ENCODE results near the gene GPR31.

Gene GPR31

DNA sequence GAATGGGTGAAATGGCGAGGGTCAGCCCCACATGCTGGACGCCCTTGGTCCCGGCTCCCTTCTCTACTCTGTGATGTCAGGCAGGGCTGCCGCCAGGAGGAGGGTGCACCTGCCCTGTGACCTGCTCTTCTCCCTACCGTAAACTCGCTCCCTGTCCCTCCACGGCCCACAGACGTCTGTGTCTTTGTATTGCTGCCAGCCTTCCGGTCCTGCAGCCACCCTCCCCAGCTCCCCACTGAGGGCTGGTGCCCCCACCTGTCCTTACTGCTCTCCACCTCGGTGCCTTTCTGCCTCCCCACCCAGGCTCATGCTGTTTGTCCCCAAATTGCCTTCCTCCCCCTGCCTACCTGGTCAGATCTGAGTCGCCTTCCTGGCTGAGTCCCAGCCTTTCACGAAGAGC lies 38.9 kb downstream of the GPR31 start:
- no peak for DNase-seq (ENCODE audit: low spot score)

DNA sequence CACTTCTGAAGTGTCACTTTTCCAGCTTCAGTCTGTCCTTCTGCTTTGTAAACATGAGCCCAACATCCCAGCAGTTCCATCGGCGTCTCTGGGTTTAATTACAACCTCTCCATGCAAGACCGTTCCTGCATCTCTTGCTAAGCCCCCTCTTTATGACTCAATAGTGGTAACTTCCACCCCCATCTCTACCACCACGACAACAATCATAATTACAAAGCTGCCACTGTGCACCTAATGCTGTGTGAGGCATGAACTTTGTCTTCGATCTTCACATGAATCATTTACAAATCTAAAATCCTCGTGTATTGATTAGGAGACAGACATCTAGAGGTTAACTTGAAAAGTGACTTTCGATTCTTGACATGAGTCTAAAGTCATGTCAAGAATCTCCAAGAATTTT lies 39.8 kb downstream of the GPR31 start:
- DNase-seq (ENCODE audit: low spot score): no peak

DNA sequence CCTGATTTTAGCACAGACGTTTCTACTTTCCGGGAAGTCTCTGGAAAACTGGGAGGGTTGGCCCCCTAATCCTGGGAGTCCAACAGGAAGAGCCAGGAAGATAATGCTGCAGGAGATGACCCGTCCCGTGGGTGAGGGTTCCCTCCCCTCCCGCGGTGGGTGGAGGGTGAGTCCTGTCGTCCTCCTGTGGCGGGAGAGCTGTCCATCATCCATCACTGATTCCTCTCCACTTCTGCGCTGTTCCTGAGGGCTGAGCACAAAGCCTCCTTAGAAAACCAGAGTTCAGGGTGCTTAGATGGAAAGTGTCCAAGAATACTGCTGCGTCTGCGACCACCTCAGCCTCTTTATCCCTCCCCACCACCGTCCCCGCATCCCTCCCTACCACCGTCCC lies 40.9 kb downstream of the GPR31 start:
- no peak for DNase-seq (ENCODE audit: low spot score)

DNA sequence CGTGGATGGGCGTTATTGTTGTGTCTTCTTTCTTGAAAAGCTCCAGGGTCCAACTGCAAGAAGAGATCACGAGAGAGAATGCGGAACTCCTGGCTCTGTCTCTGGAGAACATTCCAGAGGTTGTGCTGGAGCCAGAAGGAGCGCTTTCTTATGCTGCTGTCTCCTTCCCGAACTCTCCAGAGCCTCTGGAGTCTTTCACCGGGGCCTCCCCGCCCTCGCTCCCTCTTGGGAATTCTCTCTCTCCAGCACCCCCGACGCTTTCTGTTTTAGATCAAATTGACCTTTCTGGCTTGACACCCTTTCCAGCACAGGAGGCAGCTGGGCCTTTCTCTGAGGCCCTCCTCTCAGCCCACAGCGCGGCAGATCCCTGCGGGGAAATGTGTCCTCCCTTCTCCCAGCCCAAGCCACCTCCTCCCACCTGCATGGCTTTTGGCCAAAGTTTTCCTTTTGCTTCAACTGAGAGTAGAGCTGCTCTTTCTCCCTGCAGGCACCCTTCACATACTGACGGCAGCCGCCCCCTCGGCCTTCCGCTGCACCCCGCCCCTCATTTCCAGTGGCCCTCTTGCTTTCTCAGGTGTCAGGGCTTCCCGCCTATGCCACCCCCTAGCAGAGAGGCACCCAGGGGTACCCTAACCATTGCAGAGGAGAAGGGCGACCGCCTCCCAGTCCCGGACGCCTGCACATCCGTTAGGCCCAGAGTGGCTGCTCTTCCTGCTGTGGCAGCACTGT lies 41.5 kb downstream of the GPR31 start:
- DNase-seq (ENCODE audit: low spot score): no peak

DNA sequence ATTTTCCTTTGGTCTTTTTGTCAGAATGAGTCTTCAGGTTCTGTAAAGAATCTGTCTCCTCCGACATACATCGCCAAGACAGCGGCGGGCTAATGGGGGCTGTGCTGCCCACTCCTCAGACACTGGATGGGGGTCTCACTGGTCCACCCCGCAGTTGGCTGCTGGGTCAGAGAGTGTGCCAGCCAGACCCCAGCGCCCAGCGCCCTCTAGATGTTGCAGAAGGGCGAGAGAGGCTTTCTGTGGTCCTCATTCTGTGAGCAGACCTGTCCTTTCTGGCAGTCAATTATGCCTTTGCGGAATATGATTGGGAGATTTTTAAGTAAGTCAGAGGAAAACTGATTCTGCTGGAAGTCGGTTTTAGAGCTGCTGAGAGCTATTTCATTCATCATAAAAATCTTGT lies 42.7 kb downstream of the GPR31 start:
- DNase-seq (ENCODE audit: low spot score): no peak

DNA sequence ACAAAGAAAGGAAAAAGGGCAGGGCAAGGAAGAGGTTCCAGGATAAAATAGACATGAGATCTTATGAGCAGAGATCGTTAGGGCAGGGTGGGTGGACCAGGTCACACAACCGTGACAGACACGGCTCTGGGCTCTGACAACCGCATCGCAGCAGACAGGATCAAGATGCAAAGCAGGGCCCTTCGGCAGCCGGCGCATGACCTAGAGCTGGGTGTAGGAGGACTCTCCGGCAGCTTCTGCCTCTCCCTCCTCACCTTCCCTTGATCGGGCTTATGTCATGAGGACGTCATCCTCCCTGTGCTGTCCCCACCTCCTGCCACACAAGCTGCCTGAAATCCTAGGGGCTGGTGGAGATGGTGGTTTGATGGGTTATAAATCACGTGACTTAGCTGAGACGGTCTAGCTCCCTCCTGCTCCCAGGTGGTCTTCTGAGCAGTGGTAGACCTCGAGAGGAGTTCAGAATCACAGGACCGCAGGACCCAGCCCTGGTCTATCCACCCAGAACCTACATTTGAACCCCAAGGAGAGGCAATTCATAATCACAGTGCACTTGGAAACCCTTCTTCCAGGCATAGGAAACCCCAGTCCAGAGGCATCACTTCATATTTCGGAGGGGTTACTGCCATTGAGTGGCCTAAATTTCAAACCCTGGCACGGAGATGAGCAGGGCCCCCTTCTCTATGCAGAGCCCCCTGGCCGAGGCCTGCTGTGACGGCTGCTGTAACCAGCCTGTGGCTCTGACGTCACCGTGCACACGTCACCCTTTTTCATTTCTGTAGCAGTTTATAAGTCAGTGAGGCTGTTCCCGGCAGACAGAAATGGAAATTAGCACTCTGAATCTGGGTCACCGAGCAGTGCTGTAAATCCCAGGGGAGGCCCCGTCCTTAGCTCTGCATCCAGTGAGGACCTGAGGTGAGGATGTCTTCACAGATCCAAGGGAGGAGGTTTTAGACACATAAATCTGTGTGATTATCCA lies 43.6 kb downstream of the GPR31 start:
- no peak for DNase-seq (ENCODE audit: low spot score)

DNA sequence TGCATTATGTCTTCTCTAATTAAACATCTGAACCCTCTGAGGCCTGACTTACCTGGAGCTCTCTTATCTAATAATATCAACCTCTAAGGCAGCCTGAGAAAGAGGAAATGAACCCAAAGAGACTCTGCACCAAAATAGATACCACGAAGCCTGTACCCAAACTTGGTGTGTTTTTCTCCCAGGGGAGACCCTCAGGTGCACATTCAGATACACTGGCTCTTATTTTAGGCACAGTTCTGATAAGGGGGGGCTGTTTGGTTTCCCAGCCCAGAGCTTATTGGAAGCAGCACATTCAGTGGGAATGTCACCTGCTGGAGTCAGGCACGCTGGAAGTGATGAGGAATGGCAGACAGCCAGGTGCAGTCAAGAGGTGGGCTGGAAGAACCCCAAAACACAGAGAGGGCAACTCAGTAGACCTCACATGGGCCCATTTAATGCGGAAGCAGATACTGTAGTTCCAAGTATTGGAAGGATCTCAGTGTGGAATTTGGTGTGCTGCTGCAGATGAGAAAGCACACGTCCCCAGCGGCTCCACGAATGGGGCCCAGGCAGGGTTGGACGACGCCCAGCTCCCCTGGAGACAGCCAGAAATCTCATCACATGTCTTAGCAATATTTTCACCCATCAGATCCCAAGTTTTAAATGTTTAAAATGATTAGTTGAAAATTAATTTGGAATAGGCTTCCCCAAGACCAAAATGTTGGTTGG lies 44.6 kb downstream of the GPR31 start:
- no peak for DNase-seq (ENCODE audit: low spot score)

DNA sequence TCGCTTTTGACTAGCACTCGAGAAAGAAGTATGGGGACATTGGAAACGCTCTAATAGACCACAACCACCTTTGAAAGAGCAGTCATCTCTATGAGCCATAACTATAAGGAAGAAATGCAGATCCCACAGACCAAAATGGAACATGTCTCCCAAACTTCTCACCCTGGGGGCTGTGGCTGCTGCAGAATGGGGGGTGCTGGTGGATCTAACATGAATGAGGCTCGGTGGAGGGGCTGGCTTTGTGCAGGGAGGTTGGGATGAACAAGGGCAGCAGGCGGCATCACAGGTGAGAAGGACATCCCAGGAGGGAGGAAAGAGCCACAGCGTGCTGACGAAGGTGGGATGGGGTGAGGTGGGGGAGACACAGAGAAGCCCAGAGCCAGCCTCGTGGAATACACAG lies 45.4 kb downstream of the GPR31 start:
- DNase-seq (ENCODE audit: low spot score): no peak

DNA sequence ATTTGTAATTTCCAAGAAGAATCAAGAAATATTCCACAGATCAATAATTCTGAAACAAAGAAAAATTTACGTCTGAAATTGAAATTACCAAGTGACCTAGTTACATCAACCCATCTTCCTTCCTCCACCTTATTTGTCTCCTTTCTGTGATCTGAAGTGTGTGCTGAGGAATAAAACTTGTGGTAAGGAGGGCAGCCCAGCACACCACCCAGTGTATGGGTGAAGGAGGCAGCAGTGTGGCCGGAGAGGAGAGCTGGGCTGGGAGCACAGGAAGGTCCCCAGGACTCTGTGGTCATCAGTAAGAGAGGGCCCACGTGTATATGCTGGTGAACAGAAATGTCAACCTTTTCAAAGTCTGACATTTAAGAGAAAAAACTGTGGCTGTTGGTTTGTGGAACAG lies 46.2 kb downstream of the GPR31 start:
- DNase-seq (ENCODE audit: low spot score): no peak

DNA sequence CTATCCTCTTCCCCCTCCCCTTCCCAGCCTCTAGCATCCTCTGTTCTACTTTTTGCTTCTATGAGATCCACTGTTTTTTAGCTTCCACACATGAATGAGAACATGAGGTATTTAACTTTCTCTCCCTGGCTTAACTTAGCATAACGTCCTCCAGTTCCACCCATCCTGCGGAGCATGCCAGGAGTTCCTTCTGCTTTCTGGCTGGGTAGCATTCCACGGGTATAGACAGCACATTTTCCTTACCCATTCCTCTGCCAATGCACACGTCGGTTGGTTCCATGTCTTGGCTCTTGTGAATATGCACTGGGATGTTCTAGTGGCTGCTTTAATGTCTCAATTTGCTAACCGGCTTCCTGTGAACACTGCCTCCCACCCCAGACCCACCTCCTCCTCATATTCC lies 48.1 kb downstream of the GPR31 start:
- DNase-seq (ENCODE audit: low spot score): no peak

DNA sequence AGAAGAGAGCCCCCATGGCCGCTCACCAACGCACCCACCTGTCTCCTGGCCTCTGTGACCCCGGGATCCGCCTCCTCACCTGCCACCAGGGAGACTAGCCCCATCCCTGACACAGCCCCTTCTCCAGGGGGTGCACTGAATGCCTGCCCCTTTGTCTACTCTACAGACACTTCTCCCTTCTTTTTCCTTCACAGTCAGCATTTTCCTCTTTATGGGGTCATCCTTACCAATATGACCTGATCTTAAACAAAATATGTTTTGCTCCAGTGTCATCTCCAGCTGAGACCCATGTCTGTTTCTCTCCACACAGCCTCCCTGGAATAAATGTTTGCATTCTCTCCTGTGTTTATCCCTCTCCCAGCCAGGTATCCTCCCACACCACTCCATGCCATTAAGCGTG lies 49.5 kb downstream of the GPR31 start:
- DNase-seq (ENCODE audit: low spot score): no peak

DNA sequence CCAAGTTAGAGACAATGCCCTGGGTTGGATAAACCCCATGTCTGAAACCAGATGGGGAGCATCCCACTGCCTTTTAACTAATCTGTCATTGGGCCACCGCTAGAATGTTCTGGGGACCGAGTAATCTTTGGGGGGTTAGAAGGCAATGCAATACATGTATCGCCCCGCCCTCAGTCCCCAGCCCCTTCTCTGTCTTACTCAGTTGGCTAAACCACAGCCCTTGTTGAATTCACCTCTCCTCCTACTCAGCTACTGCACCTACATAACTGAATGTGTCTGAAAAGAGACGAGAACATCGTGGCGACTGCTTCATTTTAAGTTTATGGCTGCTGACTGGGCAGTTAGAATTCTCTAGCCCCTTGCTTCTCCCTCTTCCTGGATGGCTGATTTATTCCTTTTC lies 50.0 kb downstream of the GPR31 start:
- DNase-seq (ENCODE audit: low spot score): no peak

DNA sequence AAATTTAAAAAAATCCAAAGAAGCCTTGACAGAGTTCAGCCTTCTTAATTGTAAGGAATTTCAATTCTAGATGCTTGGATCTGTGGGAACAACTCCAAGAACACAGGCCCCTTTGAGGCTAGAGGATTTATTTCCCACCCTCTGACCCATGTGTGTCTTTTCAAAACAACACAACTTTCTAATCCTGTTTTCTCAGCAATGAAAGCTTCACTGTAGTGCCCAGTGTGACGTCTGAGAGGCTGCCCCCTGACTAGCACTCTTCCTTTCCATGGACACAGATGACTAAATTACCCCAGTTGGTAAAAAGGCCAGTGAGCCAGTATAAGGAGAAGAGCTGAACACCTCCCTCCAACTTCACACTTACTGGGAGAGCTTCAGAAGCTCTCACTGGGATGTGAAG lies 51.4 kb downstream of the GPR31 start:
- no peak for DNase-seq (ENCODE audit: low spot score)

Data from putamen (tissue), 1 donor.